ENCODE data around the gene MAPKAPK5.
A peak's percentile ranks its signal among the peaks of the same experiment; 100 is the strongest.

Gene MAPKAPK5

GRCh38 chr12:111887926-111888745 lies 46.1 kb downstream of the MAPKAPK5 start:
- Mint-ChIP-seq H3K4me3 (no peak overlapping the region), H3K36me3 (ENCODE audit: low read depth) (peaks cover 59% of the 10 kb centered on the region), H3K4me1 (no peaks in the 10 kb centered on the region), H3K9me3 (no peaks in the 10 kb centered on the region), H3K27ac (no peak overlapping the region), H3K27me3 (no peaks in the 10 kb centered on the region)
- no peak for ATAC-seq
- DNase-seq = no peak

DNA sequence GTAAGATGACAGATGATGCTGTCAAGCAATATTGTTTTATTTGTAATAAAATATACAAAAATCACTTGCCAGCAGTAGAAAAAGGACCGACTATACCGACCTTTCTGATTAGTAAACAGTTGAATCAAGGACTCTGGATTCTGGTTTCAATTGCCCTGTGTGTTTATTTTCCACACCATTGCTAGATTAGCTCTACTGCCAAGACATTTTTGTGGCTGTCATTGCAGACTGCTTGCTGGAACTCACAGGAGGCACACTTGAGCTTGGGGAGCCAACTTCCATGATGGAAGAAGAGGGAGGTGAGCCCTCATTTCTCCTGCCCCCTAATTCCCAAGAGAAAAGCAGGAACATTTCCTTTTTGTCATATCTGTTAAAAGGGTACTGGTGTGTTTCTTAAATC lies 51.3 kb downstream of the MAPKAPK5 start:
- DNase-seq (no peak), ATAC-seq (no peak)
- Mint-ChIP-seq H3K4me3 (no peak overlapping the region), H3K9me3 (no peaks in the 10 kb centered on the region), H3K36me3 (ENCODE audit: low read depth) (peaks cover 56% of the 10 kb centered on the region), H3K4me1 (no peaks in the 10 kb centered on the region), H3K27me3 (no peaks in the 10 kb centered on the region), H3K27ac (no peak overlapping the region)

DNA sequence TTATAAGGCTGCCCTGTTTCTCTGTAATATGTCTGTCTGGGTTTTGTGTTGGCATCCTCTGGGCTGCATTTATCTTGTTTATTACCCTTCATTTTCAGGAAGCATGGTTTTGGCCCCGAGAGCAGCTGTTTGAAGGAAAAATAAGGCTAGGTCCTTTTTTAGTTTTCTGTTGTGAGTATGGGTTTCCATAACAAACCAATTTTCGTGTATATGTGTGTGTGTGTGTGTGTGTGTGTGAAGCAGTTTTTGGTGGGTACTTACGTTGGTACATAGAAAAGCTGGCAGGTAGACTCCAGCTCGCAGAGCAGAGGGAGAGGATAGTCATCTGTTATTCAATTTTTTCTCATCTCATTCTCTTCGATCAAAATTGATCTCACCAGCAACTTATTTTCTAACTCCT lies 52.5 kb downstream of the MAPKAPK5 start:
- Mint-ChIP-seq H3K9me3 (no peaks in the 10 kb centered on the region), H3K27ac (no peak overlapping the region), H3K36me3 (ENCODE audit: low read depth) (peaks cover 59% of the 10 kb centered on the region), H3K27me3 (no peaks in the 10 kb centered on the region), H3K4me3 (no peak overlapping the region), H3K4me1 (no peaks in the 10 kb centered on the region)
- ATAC-seq (no peak), DNase-seq (no peak)

DNA sequence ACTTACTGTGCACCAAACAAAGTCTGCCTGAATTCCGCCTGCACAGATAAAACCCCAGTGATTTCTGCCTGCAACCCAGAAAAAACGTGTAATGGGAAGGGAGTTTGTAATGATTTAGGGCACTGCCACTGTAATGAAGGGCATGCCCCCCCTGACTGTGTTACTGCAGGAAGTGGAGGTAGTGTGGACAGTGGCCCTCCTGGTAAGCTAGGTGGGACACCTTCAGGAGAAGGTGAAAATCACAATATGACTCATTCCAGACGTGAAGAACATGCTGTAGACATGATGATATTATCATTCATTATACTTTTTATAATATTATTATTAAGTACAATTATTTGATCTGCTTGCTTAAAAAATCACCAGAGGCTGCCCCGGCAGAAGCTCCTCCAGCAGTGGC lies 59.2 kb downstream of the MAPKAPK5 start:
- Mint-ChIP-seq H3K9me3 (no peaks in the 10 kb centered on the region), H3K27ac (no peak overlapping the region), H3K4me3 (no peak overlapping the region), H3K4me1 (no peaks in the 10 kb centered on the region), H3K27me3 (no peaks in the 10 kb centered on the region), H3K36me3 (ENCODE audit: low read depth) (peaks cover 47% of the 10 kb centered on the region)
- ATAC-seq (no peak), DNase-seq (no peak)

GRCh38 chr12:111904446-111904975 lies 62.5 kb downstream of the MAPKAPK5 start:
- Mint-ChIP-seq H3K4me1 (no peaks in the 10 kb centered on the region), H3K27me3 (no peaks in the 10 kb centered on the region), H3K27ac (no peak overlapping the region), H3K36me3 (ENCODE audit: low read depth) (peaks cover 40% of the 10 kb centered on the region), H3K9me3 (peaks cover 18% of the 10 kb centered on the region), H3K4me3 (no peak overlapping the region)
- peak; percentile 10 for ATAC-seq
- DNase-seq = no peak

DNA sequence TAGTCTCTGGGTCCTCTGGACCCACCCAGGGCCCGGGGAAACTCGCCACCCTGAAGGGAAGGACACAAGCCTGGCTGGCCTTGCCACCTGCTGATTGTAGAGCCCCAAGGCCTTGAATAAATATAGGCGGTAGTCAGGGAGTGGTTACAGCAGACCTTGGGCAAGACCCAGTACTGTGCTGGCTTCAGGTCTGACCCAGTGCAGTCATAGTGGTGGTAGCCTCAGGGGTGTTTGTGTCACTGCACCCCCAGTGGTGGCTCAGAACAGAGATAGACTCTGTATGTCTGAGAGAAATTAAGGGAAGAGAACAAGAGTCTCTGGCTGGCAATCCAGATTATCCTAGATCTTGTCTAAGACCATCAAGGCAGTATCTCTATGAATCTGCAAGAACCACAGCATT lies 63.5 kb downstream of the MAPKAPK5 start:
- Mint-ChIP-seq H3K27me3 (no peaks in the 10 kb centered on the region), H3K27ac (no peak overlapping the region), H3K4me3 (no peak overlapping the region), H3K9me3 (peaks cover 20% of the 10 kb centered on the region), H3K36me3 (ENCODE audit: low read depth) (peaks cover 35% of the 10 kb centered on the region), H3K4me1 (peaks cover 2% of the 10 kb centered on the region)
- no peak for ATAC-seq
- no peak for DNase-seq

DNA sequence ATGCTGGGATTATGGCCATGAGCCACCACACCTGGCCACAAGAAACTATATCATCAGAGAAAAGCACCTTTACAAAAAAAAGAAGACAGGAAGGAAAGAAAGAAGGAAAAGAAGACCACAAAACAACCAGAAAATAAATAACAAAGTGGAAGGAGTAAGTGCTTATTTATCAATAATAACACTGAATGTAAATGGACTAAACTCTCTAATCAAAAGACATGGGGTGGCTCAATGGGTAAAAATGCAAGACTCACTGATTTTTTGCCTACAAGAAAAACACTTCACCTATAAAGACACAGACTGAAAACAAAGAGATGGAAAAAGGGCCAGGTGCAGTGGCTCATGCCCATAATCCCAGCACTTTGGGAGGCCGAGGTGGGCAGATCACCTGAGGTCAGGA lies 65.7 kb downstream of the MAPKAPK5 start:
- no peaks in the 10 kb centered on the region for H3K27me3 Mint-ChIP-seq
- H3K36me3 Mint-ChIP-seq (ENCODE audit: low read depth) = peaks cover 35% of the 10 kb centered on the region
- H3K9me3 Mint-ChIP-seq = peaks cover 22% of the 10 kb centered on the region
- H3K4me1 Mint-ChIP-seq = peaks cover 4% of the 10 kb centered on the region
- no peak overlapping the region for H3K27ac Mint-ChIP-seq
- DNase-seq = no peak
- ATAC-seq = no peak
- no peak overlapping the region for H3K4me3 Mint-ChIP-seq

DNA sequence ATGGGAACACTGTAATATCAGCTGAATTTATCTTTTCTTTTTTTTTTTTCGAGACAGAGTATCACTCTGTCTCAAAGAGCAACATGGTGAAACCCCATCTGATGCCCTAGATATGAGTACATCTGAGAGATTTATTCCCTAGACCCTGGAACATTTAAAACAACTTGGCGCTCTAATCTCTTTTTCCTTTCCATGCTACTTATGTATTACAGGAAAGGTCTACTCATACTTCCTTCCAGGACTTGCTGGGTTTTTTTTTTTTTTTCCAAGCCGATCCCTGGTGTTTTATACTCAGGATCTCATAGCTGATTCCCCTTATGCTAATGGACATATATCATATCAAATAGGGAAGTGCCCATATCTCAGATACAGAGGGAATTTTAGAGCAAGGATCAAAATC lies 83.1 kb downstream of the MAPKAPK5 start:
- no peaks in the 10 kb centered on the region for H3K36me3 Mint-ChIP-seq (ENCODE audit: low read depth)
- H3K4me1 Mint-ChIP-seq = no peaks in the 10 kb centered on the region
- ATAC-seq = no peak
- no peak overlapping the region for H3K4me3 Mint-ChIP-seq
- H3K27me3 Mint-ChIP-seq = no peaks in the 10 kb centered on the region
- H3K27ac Mint-ChIP-seq = no peak overlapping the region
- H3K9me3 Mint-ChIP-seq = no peaks in the 10 kb centered on the region
- DNase-seq = no peak

DNA sequence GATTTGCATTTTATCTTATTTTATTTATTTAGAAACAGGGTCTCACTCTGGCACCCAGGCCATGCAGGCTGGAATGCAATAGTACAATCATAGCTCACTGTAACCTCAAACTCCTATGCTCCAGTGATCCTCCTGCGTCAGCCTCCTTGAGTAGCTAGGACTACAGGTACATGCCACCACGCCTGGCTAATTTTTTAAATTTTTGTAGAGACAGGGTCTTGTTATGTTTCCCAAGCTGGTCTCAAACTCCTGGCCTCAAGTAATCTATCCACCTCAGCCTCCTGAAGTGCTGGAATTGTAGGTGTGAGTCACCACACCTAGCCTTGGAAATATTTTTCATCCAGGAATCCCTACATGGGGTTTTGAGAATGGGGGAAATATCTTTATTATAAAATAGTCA lies 84.6 kb downstream of the MAPKAPK5 start:
- no peak overlapping the region for H3K4me3 Mint-ChIP-seq
- no peak for ATAC-seq
- no peaks in the 10 kb centered on the region for H3K27me3 Mint-ChIP-seq
- no peak for DNase-seq
- no peaks in the 10 kb centered on the region for H3K36me3 Mint-ChIP-seq (ENCODE audit: low read depth)
- H3K4me1 Mint-ChIP-seq = no peaks in the 10 kb centered on the region
- H3K9me3 Mint-ChIP-seq = no peaks in the 10 kb centered on the region
- no peak overlapping the region for H3K27ac Mint-ChIP-seq

DNA sequence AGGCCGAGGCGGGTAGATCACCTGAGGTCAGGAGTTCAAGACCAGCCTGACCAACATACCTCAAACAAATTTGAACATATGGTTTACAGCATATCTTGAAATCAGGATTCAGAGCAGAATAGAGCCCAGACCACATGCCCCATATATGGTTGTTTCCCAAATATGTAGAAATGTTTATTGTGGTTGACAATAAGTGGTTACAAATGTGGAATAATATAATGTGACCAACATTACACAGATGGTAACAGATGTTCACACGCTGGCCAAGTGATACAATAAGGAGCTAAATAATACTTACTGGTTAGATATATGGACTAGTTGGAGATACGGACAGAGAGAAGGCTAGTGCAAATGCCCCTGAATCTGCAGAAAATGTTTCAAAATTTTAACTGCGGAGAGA lies 85.3 kb downstream of the MAPKAPK5 start:
- DNase-seq = no peak
- no peak for ATAC-seq
- Mint-ChIP-seq H3K27me3 (no peaks in the 10 kb centered on the region), H3K9me3 (no peaks in the 10 kb centered on the region), H3K4me3 (no peak overlapping the region), H3K4me1 (no peaks in the 10 kb centered on the region), H3K27ac (no peak overlapping the region), H3K36me3 (ENCODE audit: low read depth) (no peaks in the 10 kb centered on the region)

GRCh38 chr12:111932241-111932640 lies 90.2 kb downstream of the MAPKAPK5 start:
- Mint-ChIP-seq H3K27ac (no peak overlapping the region), H3K4me3 (no peak overlapping the region), H3K27me3 (no peaks in the 10 kb centered on the region), H3K9me3 (no peaks in the 10 kb centered on the region), H3K4me1 (no peaks in the 10 kb centered on the region), H3K36me3 (ENCODE audit: low read depth) (peaks cover 2% of the 10 kb centered on the region)
- DNase-seq = no peak
- no peak for ATAC-seq

DNA sequence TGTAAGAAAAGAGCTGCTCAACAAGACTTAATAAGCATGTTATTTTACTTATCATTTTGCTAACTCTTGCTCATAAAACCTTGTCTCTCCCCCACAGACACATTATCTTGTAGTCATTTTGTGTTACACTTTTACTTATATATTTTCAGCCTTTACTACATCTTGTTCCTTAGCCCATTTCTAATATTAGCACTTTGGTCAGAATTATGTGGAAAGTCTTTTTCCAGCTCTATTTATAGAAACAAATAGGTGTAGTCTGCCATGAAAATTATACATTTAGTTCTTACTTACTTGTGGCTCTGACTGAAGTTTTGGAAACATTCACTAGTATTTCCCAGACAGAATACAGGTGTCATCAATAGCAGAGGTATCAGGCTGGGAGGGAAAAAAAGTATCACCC lies 94.8 kb downstream of the MAPKAPK5 start:
- Mint-ChIP-seq H3K36me3 (ENCODE audit: low read depth) (peaks cover 2% of the 10 kb centered on the region), H3K27me3 (no peaks in the 10 kb centered on the region), H3K4me1 (no peaks in the 10 kb centered on the region), H3K27ac (no peak overlapping the region), H3K4me3 (no peak overlapping the region), H3K9me3 (no peaks in the 10 kb centered on the region)
- ATAC-seq (no peak), DNase-seq (no peak)

- peaks cover 2% of the 10 kb centered on the region for H3K36me3 Mint-ChIP-seq (ENCODE audit: low read depth)
- H3K4me1 Mint-ChIP-seq = no peaks in the 10 kb centered on the region
- ATAC-seq = no peak
- H3K27ac Mint-ChIP-seq = no peak overlapping the region
- DNase-seq = no peak
- H3K9me3 Mint-ChIP-seq = no peaks in the 10 kb centered on the region
- H3K27me3 Mint-ChIP-seq = no peaks in the 10 kb centered on the region
- H3K4me3 Mint-ChIP-seq = no peak overlapping the region
These were observed 95.4 kb downstream of the MAPKAPK5 start for GRCh38 chr12:111937429-111937828.

DNA sequence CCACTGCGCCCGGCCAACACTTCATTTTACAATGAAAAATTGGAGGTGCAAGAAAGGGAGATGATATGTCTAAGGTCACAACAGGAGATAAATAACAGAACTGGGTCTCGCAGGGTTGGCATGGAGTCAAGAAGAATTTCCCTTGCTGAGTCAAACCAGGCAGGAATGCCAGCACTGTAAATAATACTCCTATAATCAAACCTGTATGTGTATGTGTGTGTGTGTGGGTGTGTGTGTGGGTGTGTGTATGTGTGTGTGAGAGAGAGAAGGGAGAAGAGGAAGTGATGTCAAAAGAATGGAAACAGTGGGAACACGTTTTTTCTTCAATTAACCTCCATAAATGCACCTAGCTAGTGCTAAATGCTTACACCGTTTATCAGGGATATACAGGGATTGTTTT lies 100.5 kb downstream of the MAPKAPK5 start:
- ATAC-seq (no peak), DNase-seq (no peak)
- Mint-ChIP-seq H3K27me3 (no peaks in the 10 kb centered on the region), H3K9me3 (no peaks in the 10 kb centered on the region), H3K36me3 (ENCODE audit: low read depth) (no peaks in the 10 kb centered on the region), H3K4me1 (peaks cover 5% of the 10 kb centered on the region), H3K27ac (no peak overlapping the region), H3K4me3 (no peak overlapping the region)

- ATAC-seq (no peak), DNase-seq (no peak)
- Mint-ChIP-seq H3K27ac (no peak overlapping the region), H3K36me3 (ENCODE audit: low read depth) (no peaks in the 10 kb centered on the region), H3K4me1 (peaks cover 5% of the 10 kb centered on the region), H3K27me3 (no peaks in the 10 kb centered on the region), H3K9me3 (no peaks in the 10 kb centered on the region), H3K4me3 (no peak overlapping the region)
These were observed 101.9 kb downstream of the MAPKAPK5 start for GRCh38 chr12:111943929-111944328.

Data from activated naive CD8-positive, alpha-beta T cell treated with anti-CD3 and anti-CD28 coated beads, Interleukin-2, amount 50 U/mL, for 24 hours (primary cell).